HL-60/S4 treated with phorbol 12-myristate 13-acetate at 8.2 ng/mL for 4 days and 3 days (cell line): ENCODE results near the gene PSMD6.

Experiments
- in situ Hi-C: fragments of 300-500 bp; cut with MboI; formaldehyde crosslinking; loops from 2 replicates; pipeline ENCODE4 v1.15.0; 2022; ENCODE audit warnings: low sequenced_read_pairs

The PSMD6 gene

GRCh38 chr3:64046996-64047594 lies 23.8 kb upstream of the PSMD6 start:
- in situ Hi-C loops, result loop anchor here (25.0 kb wide), 1 partner anchor 440 kb away; no protein-coding TSS in a partner anchor

GRCh38 chr3:64046592-64046991 lies 23.3 kb upstream of the PSMD6 start:
- in situ Hi-C loops, result loop anchor here (25.0 kb wide), 1 partner anchor 441 kb away; no protein-coding TSS in a partner anchor

DNA sequence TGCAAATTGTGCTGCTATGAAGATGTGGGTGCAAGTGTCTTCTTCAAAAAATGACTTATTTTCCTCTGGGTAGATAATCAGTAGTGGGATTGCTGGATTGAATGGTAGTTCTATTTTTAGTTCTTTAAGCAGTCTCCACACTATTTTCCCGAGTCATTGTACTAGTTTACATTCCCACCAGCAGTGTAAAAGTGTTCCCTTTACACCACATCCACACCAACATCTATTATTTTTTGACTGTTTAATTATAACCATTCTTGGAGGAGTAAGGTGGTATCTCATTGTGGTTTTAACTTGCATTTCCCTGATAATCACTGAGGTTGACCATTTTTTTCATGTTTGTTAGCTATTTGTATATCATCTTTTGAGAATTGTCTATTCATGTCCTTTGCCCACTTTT lies 19.7 kb upstream of the PSMD6 start:
- in situ Hi-C loops, result loop anchor here (25.0 kb wide), 1 partner anchor 444 kb away; no protein-coding TSS in a partner anchor

GRCh38 chr3:64039981-64040733 lies 16.9 kb upstream of the PSMD6 start:
- in situ Hi-C loops, result loop anchor here (25.0 kb wide), 1 partner anchor 447 kb away; no protein-coding TSS in a partner anchor

DNA sequence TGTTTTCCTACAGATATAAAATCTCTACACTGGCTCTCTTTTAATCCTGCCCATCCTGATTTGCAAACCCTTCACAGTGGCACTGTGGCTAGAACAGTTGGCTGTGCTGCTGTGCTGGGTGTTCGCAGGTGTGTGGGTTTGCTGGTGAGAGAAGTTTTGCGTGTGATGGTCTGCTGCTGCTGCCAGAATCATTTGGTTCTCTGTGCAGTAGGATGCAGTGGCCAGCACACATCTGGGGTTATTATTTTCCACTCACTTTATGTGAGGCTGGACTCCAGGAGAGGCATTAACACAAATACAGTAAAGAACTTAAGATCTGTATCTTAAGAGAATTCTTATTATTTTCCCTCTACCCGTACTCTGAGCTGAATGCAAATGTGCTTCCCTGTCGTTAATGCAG lies 16.0 kb upstream of the PSMD6 start:
- in situ Hi-C loops, result loop anchor here (25.0 kb wide), 1 partner anchor 448 kb away; no protein-coding TSS in a partner anchor

DNA sequence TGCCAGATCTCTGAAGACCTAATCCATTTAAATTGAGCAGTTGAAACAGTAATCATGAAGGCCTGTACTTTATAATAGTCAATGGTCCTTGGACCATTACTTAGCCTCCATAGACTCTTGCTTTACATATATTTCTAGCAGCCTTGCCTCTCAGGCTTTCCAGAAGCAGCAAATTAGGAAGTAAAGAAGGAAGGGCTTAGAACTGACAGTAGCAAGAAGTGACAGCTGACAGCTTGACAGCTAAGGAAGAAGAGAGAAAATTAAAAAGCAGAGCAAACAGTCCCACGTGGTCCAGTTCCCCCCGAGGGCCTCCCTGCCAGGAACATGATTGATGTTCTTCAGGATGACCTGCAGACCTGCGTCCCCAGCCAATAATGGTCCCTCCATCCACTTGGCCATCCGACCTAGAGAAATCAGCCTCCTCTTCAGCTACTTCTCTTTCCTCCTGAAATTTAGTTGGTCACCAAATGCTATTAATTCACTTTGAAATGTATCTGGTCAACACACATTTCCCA lies 15.0 kb upstream of the PSMD6 start:
- in situ Hi-C loops, result loop anchor here (25.0 kb wide), 1 partner anchor 449 kb away; no protein-coding TSS in a partner anchor

- in situ Hi-C loops, result loop anchor here (25.0 kb wide), 1 partner anchor 450 kb away; no protein-coding TSS in a partner anchor
Observed at GRCh38 chr3:64037084-64037483, 13.8 kb upstream of the PSMD6 start.

DNA sequence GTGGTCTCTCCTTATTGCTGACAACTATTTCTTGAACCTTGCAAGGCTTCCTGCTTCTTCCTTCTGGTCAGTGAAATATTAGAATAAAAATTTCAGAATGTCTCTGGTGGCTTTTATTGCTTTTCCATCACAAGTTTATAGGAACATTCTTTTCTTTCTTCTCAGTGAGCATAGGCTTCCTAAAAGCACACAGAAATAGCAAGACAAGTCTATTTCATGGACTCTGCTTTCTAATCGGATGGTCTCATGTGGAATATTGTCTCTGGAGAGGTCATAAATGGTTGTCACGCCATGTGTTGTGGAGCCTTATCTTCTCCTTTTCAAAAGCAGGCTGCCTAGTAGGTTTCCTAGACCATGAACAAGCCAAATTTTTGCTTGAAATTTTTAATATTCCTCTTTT lies 9.8 kb upstream of the PSMD6 start:
- in situ Hi-C loops, result loop anchor here (25.0 kb wide), 1 partner anchor 454 kb away; no protein-coding TSS in a partner anchor

GRCh38 chr3:64031540-64032508 lies 8.5 kb upstream of the PSMD6 start:
- in situ Hi-C loops, result loop anchor here (25.0 kb wide), 1 partner anchor 455 kb away; no protein-coding TSS in a partner anchor

DNA sequence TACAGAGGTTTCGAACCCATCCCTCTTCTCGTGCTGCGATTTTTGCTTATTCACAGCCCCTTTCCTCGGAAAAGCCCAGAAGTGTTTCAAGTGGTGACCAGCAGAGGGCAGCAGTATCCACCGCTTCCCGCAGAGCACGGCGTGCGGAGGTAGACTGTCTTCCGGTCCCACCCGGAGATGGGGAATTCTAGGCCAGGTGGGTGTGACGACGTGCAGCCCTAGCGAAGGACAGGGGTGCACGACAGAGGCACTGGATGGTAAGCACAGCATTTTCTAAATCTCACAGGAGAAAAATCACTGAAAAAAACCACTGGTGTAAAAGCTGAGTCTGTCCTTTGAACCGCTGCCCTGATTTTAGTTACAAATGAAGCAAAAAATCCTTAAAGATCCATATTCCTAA lies 7.4 kb upstream of the PSMD6 start:
- in situ Hi-C loops, result loop anchor here (25.0 kb wide), 1 partner anchor 457 kb away; no protein-coding TSS in a partner anchor

DNA sequence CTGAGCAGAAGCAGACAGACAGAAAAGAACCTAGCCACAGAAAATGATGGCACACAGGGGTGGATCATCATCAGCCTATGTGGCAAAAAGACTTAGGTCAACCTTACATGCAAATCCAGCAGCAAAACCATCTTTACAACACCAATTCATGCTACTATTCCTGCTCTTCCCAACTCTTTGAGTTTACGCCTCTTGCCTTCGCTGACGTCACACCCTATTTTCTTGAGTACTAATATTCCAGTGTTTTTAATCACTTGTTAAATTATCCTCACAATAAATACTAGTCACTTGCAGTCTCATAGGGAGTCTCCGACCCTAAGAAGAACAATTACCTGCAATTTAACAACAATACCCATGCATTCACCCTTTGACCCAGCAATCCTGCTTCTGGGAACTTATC lies 6.0 kb upstream of the PSMD6 start:
- in situ Hi-C loops, result loop anchor here (25.0 kb wide), 1 partner anchor 458 kb away; no protein-coding TSS in a partner anchor

GRCh38 chr3:64028754-64029153 lies 5.5 kb upstream of the PSMD6 start:
- in situ Hi-C loops, result loop anchor here (25.0 kb wide), 1 partner anchor 459 kb away; no protein-coding TSS in a partner anchor

- in situ Hi-C loops, result loop anchor here (25.0 kb wide), 1 partner anchor 460 kb away; no protein-coding TSS in a partner anchor
Observed at GRCh38 chr3:64027658-64028057, 4.4 kb upstream of the PSMD6 start.

- in situ Hi-C loops, result loop anchor here (25.0 kb wide), 1 partner anchor 461 kb away; no protein-coding TSS in a partner anchor
Observed at GRCh38 chr3:64026346-64026745, 3.1 kb upstream of the PSMD6 start.

GRCh38 chr3:64023861-64024223 lies 548 bp upstream of the PSMD6 start:
- in situ Hi-C loops, result no loop called here

- in situ Hi-C loops, result no loop called here
Observed at GRCh38 chr3:64022451-64023186, 675 bp downstream of the PSMD6 start.

- in situ Hi-C loops, result no loop called here
Observed at GRCh38 chr3:64021922-64022321, 1.4 kb downstream of the PSMD6 start.

DNA sequence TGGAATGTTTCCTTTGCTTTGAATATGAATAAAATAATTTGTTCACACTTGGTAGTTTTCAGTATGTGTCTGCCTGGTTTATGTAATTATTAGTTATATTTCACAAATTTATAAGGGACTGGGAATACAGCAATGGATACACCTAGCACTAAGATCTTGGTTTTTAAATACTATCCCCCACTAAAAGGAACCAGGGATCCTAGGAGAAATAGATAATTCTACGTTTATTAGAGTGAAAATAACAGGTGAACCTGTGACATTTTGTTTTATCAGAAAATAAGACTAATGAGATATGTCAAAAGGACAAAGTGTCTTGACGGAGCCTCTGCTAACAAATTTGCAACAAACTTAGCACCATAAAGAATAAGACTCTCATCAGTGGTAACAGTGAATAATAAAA lies 3.4 kb downstream of the PSMD6 start:
- in situ Hi-C loops, result no loop called here

GRCh38 chr3:64019271-64019670 lies 4.0 kb downstream of the PSMD6 start:
- in situ Hi-C loops, result no loop called here
